Stomach (tissue), 9 donors: ENCODE data around the gene GPR153. TPM values are rescaled to one million over a fixed set of nuclear protein-coding genes. Genes with fewer than 3 reads are reported as not detected.

Experiments
- DNase-seq, 2 donors: peaks; one replicate each; pipeline versions ENCODE4 v3.0.0 to v3.0.0-alpha.2; 2013 to 2019
- H3K27ac ChIP-seq, 5 donors: fragments of 200-600 bp in 4 of 5; sonication (generic) in 4 of 5; one replicate each; pipeline ENCODE4 v1.5.1; 2013 to 2019; ENCODE audit warnings: mild to moderate bottlenecking in 1 of 5, moderate library complexity in 1 of 5
- H3K27me3 ChIP-seq, 3 donors: fragments of 200-600 bp; sonication (generic); one replicate each; pipeline ENCODE4 v1.5.1; 2017 to 2019; ENCODE audit warnings: mixed run types in 1 of 3
- H3K36me3 ChIP-seq, 4 donors: fragments of 200-600 bp; sonication (generic); 1 replicate in 3 of 4; 2 replicates in 1 of 4; pipeline ENCODE4 v1.5.1; 2016 to 2019
- H3K4me1 ChIP-seq, 4 donors: fragments of 200-600 bp; sonication (generic); one replicate each; pipeline ENCODE4 v1.5.1; 2016 to 2019
- H3K4me3 ChIP-seq, 4 donors: fragments of 200-600 bp; sonication (generic) in 3 of 4; one replicate each; pipeline ENCODE4 v1.5.1; 2016 to 2019; ENCODE audit warnings: mild to moderate bottlenecking in 1 of 4
- H3K9me3 ChIP-seq, 4 donors: fragments of 200-600 bp; sonication (generic); one replicate each; pipeline ENCODE4 v1.5.1; 2016 to 2019
- EP300 ChIP-seq: sonication (generic); formaldehyde crosslinking; IDR thresholded peaks from one replicate; pipeline ENCODE4 v1.6.1; 2017; ENCODE audit warnings: antibody characterized with exemption
- POLR2A ChIP-seq, 4 donors: fragments of 450-650 bp; IDR thresholded peaks; one replicate each; pipeline ENCODE4 v1.6.1; 2016; ENCODE audit warnings: antibody characterized with exemption in 4 of 4, control low read depth in 2 of 4, mild to moderate bottlenecking in 1 of 4, moderate library complexity in 1 of 4
- POLR2AphosphoS5 ChIP-seq, 3 donors: sonication (generic); formaldehyde crosslinking; IDR thresholded peaks; one replicate each; pipeline ENCODE4 v1.6.1; 2016; ENCODE audit warnings: antibody characterized with exemption in 3 of 3
- WGBS, 5 donors: extraction: QIAGEN DNeasy Blood & Tissue Kit in 3 of 5; methylation state at CpG; one replicate each; pipeline versions ENCODE4 v1.1.5 to v1.1.7; 2013 to 2018; 5-methylcytosine and 5-hydroxymethylcytosine counted together
- intact Hi-C: fragments of 100-400 bp; cut with DNase I; formaldehyde crosslinking; loops from one replicate; pipeline ENCODE4 v1.15.1; 2023; ENCODE audit warnings: low total_unique reads
- polyA plus RNA-seq, 3 donors: library from polyadenylated mRNA; stranded (reverse); fragments of 200-250 nt; gene quantifications; one replicate each; pipeline ENCODE4 v1.2.3, GENCODE V29; 2013
- total RNA-seq, 5 donors: library from RNA; depleted of rRNA; stranded (reverse); fragments of >200 nt; gene quantifications; one replicate each; pipeline versions ENCODE4 v1.1.0 to v1.2.3, GENCODE V29; 2014 to 2016
- TF ChIP-seq, protein P1 (sequence below), 7 experiments: fragments of 450-650 bp in 4 of 7; fragments of 200-600 bp in 3 of 7; sonication (generic) in 3 of 7; IDR thresholded peaks; one replicate each; pipeline ENCODE4 v1.5.1; 2016 to 2019; ENCODE audit warnings: antibody characterized with exemption in 7 of 7, control low read depth in 2 of 7, mild to moderate bottlenecking in 1 of 7
- donor health status: healthy with polysubstance abuse.
- donor health status: Bipolar disorder and iron deficiency.
- donor health status: healthy.

GPR153 gene
- total and polyA plus RNA-seq, 8 donors = 1.8 to 63.1 (median 2.8) TPM

DNA sequence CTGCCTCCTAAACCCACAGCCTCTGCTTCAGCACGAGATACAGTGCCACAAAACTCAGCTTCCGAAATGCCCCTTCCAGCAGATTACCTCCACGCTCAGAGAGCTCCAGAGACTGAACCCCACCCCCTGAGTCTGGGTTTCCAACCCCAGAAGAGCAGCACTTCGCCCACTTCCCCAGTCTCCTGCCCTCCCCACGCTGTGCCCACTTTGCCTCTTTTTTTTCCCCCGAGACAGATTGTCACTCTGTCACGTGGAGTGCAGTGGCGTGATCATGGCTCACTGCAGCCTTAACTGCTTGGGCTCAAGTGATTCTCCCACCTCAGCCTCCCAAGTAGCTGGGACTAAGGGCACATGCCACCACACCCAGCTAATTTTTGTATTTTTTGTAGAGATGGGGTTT, 35.2 kb downstream of the GPR153 start:
- DNase-seq = no peak
- no peak for TF ChIP-seq EP300
- no peak for TF ChIP-seq POLR2A (IDR thresholded peaks at IDR 0.05)
- TF ChIP-seq POLR2AphosphoS5 (IDR thresholded peaks at IDR 0.05) = no peak
- TF ChIP-seq, protein P1, sequence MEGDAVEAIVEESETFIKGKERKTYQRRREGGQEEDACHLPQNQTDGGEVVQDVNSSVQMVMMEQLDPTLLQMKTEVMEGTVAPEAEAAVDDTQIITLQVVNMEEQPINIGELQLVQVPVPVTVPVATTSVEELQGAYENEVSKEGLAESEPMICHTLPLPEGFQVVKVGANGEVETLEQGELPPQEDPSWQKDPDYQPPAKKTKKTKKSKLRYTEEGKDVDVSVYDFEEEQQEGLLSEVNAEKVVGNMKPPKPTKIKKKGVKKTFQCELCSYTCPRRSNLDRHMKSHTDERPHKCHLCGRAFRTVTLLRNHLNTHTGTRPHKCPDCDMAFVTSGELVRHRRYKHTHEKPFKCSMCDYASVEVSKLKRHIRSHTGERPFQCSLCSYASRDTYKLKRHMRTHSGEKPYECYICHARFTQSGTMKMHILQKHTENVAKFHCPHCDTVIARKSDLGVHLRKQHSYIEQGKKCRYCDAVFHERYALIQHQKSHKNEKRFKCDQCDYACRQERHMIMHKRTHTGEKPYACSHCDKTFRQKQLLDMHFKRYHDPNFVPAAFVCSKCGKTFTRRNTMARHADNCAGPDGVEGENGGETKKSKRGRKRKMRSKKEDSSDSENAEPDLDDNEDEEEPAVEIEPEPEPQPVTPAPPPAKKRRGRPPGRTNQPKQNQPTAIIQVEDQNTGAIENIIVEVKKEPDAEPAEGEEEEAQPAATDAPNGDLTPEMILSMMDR (IDR thresholded peaks at IDR 0.05) = no peak
- H3K36me3 ChIP-seq = peaks cover 50 to 94% (median 91%) of the 10 kb centered on the region in 4 donors
- 89 to 96% (median 94%) methylated on average over 8 of the region's 8 CpGs for WGBS, 5 donors
- H3K4me1 ChIP-seq = peaks cover 0 to under 1% (median 0%) of the 10 kb centered on the region in 4 donors
- H3K27me3 ChIP-seq = no peaks in the 10 kb centered on the region
- intact Hi-C loops = no loop called here
- no peaks in the 10 kb centered on the region for H3K9me3 ChIP-seq
- H3K4me3 ChIP-seq = no peak overlapping the region
- no peak overlapping the region for H3K27ac ChIP-seq

DNA sequence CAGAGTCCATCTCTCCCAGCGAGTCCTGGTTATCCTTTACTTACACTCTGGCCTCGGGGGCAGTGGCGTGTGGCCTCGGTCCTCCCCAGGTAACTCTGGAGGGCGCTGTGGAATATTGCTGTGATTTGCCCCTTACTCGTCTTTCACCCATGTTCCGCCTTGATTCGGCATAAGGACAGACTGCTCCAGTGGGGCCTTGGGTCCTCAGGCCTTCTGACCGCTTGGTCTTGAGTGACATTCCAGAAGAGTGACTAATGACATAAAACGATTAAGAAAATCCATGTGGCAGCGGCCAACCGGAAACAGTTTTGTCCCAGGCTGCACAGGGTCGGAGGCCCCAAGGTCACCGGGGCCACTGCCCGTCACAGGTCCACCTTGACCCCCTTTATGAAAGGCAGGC, 36.2 kb downstream of the GPR153 start:
- H3K27ac ChIP-seq = no peak overlapping the region
- 80 to 88% (median 83%) methylated on average over 14 to 15 of the region's 15 CpGs for WGBS, 5 donors
- peaks cover 41 to 85% (median 83%) of the 10 kb centered on the region in 4 donors for H3K36me3 ChIP-seq

DNA sequence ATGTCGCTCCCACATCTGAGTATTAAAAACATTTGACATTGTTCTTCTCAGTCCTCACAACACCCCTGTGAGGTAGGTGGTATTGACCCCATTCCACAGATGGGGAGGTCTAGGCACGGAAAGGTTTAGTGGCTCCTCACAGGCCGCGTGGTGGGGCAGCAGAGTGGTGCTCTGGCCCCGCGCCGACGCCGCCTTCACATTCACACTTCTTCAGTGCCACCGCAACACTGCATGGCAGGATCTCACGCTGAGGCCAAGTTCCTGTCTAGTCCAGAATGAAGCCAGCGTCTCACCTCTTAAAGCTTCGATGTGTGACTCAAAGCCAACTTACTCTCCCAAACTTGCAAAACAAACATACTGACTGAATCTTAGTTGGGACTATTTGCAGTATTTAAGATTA, 37.3 kb downstream of the GPR153 start:
- Histone ChIP-seq H3K27ac (no peak overlapping the region), H3K4me1 (peaks cover 0 to 14% (median 0%) of the 10 kb centered on the region in 4 donors), H3K27me3 (no peaks in the 10 kb centered on the region), H3K36me3 (peaks cover 35 to 74% (median 72%) of the 10 kb centered on the region in 4 donors), H3K4me3 (no peak overlapping the region), H3K9me3 (no peaks in the 10 kb centered on the region)
- WGBS, 5 donors = 94 to 98% (median 95%) methylated on average over 13 of the region's 13 CpGs
- no peak for TF ChIP-seq POLR2AphosphoS5 (IDR thresholded peaks at IDR 0.05)
- no peak for TF ChIP-seq POLR2A (IDR thresholded peaks at IDR 0.05)
- TF ChIP-seq, protein P1 (IDR thresholded peaks at IDR 0.05) = no peak
- TF ChIP-seq EP300 = no peak
- DNase-seq = no peak
- intact Hi-C loops = no loop called here

More for the DNA sequence above, 36.2 kb downstream of the GPR153 start:
- TF ChIP-seq, protein P1 (IDR thresholded peaks at IDR 0.05) = no peak
- TF ChIP-seq EP300 (no peak), POLR2A (IDR thresholded peaks at IDR 0.05) (no peak), POLR2AphosphoS5 (IDR thresholded peaks at IDR 0.05) (no peak)
- Histone ChIP-seq H3K27me3 (no peaks in the 10 kb centered on the region), H3K9me3 (no peaks in the 10 kb centered on the region), H3K4me3 (no peak overlapping the region), H3K4me1 (peaks cover 0 to 10% (median 0%) of the 10 kb centered on the region in 4 donors)
- intact Hi-C loops = no loop called here
- DNase-seq = no peak

DNA sequence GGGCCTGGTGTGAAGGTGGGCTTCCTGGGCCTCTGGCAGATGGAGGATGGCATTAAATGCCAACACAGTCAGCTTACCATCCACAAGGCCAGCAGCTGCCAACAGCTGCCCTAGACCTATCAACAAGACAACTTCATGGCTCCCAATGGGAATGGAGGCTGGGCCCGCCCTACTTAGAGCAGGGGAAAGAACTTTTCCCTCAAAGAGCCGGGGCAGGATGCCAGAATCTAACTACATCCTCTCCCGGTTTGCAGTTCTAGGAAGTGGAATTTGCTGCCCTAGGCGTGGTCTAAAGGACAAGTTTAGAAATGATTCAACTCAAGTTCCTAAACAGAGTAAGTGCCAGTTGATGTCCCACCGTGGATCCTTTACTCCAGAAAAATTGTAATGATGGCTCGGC, 38.3 kb downstream of the GPR153 start:
- Histone ChIP-seq H3K27me3 (no peaks in the 10 kb centered on the region), H3K36me3 (peaks cover 31 to 64% (median 62%) of the 10 kb centered on the region in 4 donors), H3K4me1 (peaks cover 0 to 14% (median 0%) of the 10 kb centered on the region in 4 donors), H3K27ac (peak overlapping the region in 2 of 5 donors; percentile 17 to 56), H3K4me3 (no peak overlapping the region), H3K9me3 (no peaks in the 10 kb centered on the region)
- intact Hi-C loops = no loop called here
- peak in 1 of 2 donors; percentile 62 for DNase-seq
- no peak for TF ChIP-seq POLR2AphosphoS5 (IDR thresholded peaks at IDR 0.05)
- TF ChIP-seq, protein P1 (IDR thresholded peaks at IDR 0.05) = no peak
- no peak for TF ChIP-seq POLR2A (IDR thresholded peaks at IDR 0.05)
- TF ChIP-seq EP300 = no peak
- 53 to 71% (median 63%) methylated on average over 6 of the region's 6 CpGs for WGBS, 5 donors
